Stimulated activated CD8-positive, alpha-beta memory T cell treated with anti-CD3 and anti-CD28 coated beads, Interleukin-4, amount 100 ng/mL, for 48 hours (primary cell): Measurements from ENCODE around the gene C1QTNF4.

ENCODE experiments used
- DNase-seq: peaks from one replicate; pipeline ENCODE4 v3.0.0-alpha.2; 2020

The C1QTNF4 gene

DNA sequence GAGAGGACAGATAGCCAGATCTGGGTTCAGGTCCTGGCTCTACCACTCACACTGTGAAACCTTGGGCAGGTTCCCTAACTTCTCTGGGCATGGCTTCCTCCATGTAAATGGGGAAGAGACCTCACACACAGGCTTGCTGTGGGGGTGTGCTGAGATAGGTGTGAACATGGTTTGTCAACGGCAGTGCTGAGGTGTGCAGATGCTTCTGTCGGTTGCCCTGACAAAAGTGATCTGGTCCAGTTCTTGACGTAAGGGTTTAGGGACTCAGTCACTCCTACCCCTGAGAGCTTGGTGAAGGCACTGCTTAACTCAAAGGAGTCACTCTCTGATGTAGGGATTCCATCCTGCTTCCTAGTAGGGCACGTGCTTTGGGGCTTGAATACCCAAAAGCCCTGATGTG, 2.0 kb downstream of the C1QTNF4 start:
- DNase-seq, result no peak

GRCh38 chr11:47591764-47592163, 2.4 kb downstream of the C1QTNF4 start:
- no peak for DNase-seq

DNA sequence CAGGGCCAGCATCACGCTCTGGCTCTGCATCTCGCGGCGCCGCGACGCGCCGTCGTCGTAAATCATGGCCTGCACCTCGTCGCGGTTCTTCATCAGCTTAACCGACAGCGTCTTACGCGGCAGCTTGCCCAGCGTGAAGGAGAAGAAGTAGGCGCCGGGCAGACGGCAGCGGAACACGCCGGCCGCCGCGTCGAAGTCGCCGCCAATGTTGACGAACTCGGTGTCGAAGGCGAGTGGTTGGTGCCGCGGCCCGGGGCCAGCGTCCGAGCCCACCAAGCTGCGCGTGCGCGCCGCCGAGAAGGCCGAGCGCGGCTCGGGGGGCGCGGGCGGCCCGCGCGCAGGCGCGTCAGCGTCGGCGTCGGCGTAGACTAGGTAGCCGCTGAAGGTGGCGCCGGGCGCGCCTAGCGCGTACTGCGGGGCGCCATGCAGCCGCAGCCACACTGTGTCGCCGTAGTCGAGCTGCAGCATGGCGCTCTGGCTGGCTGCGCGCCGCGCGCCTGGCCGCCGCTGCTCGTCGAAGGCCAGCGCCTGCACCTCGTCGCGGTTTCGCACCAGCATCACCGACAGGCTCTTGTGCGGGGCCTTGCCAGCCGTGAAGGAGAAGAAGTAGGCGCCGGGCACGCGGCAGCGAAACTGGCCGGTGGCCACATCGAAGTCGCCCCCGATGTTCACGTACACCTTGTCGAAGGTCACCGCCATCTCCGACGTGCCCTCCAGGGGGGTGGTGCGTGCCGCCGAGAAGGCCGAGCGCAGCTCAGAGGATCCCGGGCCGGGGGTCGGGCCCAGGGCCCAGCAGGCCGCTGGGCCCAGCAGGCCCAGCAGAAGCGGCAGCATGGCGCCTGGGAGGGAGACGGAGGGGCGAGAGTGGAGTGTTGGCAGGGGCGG, 4.0 kb downstream of the C1QTNF4 start:
- no peak for DNase-seq

DNA sequence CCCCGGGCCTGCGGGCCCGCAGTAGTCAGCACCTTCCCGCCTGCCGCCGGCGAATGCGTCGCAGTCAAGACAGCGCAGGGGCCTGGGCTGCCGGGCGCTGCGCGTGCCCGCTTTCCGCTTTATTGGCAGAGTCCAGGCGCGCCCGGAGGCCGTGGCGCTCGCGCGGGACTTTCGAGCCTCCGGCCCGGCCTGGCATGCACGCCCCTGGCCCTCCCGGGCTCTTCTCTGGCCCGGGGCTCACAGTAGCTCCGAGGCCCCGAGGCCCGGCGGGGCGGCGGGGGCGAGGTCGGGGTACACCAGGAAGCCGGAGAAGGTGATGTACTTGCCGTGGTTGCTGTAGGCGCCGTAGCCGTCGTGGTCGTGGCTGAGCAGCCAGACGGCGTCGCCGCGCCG, 4.6 kb downstream of the C1QTNF4 start:
- no peak for DNase-seq

- DNase-seq, result no peak
Observed at GRCh38 chr11:47589118-47589517, 5.1 kb downstream of the C1QTNF4 start.

DNA sequence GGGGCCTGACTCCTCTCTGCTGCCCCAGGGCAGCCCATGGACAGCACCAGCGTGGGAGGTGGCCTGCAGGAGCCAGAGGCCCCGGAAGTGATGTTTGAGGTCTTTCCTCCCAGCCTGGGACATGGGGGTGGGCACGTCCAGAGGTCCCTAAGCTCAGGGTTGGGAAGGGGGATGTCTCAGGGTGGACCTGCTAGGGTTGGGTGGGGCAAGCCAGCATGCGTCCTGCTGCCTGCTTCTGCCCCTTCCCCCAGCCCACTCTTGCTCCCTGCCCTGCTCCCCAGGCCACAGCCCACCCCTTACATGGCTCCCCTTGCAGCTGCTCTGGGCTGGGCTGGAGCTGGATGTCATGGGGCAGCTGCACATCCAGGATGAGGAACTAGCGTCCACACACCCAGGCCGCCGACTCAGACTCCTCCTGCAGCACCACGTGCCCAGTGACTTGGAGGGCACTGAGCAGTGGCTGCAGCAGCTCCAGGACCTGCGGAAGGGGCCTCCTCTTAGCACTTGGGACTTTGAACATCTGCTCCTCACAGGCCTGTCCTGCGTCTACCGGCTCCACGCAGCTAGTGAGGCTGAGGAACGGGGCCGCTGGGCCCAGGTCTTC, 6.4 kb downstream of the C1QTNF4 start:
- DNase-seq, result no peak

GRCh38 chr11:47587039-47587716, 7.0 kb downstream of the C1QTNF4 start:
- DNase-seq, result no peak

GRCh38 chr11:47586098-47586855, 7.9 kb downstream of the C1QTNF4 start, which contains the start of gene FAM180B:
Gene FAM180B (plus strand): TSS chr11:47586678. CDS start chr11:47586769, 91 bp downstream.
- DNase-seq, result no peak

- no peak for DNase-seq
Observed at GRCh38 chr11:47583844-47584243, 10.4 kb downstream of the C1QTNF4 start.

- DNase-seq, result peak; percentile 94
Observed at GRCh38 chr11:47578524-47579494, 15.4 kb downstream of the C1QTNF4 start, which contains the start of the genes KBTBD4 and NDUFS3. Gene KBTBD4 (minus strand): TSS chr11:47578970. CDS start chr11:47578951, 19 bp downstream. Gene NDUFS3 (plus strand): TSS chr11:47579074. CDS start chr11:47579092, 18 bp downstream.

DNA sequence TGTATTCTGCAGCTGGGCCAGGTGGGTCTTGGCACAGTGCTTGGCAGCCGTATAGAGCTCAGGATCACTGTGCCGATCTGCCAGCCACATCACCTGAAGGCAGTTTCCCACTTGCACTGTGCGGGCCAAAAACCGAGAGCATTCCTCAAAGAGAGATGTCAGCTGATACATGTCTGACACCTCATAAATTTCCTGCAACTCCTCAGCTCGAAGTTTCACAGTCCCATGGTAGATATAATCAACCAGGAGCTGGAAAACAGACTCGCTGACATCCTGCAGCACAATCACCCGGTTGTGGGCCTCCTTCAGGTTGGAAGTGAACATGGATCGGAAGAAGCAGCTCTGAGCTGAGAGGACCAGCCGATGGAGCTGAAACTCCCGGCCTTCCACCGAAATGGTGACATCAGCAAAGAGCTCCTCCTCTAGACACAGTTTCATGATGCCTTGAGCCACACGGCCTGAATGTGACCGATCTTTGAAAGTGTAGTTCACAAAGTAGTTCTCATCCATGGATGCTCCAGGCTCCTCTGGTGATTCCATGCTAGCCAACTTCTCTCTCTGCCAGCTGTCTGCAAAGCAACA, 16.7 kb downstream of the C1QTNF4 start:
- no peak for DNase-seq

DNA sequence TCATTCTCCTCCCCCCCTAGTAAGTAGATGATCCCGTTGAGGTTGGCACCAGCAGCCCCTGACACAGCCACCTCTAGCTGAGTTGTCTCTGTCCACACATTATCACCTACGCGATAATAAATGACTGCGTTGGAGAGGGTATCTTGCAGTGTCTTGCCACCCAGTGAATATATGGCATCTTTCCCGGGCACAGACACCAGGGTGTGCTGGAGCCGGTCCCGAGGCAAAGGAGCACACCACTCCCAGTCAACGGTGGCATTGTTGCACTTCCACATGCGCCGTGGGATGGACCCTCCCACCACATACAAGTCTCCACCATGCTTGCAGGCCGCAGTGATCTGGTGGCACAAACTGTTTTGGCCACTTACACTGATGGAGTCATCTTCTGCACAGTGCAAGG, 20.9 kb downstream of the C1QTNF4 start:
- no peak for DNase-seq

GRCh38 chr11:47572715-47573255, 21.4 kb downstream of the C1QTNF4 start:
- DNase-seq, result no peak

- DNase-seq, result no peak
Observed at GRCh38 chr11:47571895-47572294, 22.3 kb downstream of the C1QTNF4 start.

- DNase-seq, result no peak
Observed at GRCh38 chr11:47571357-47571729, 22.9 kb downstream of the C1QTNF4 start.

- DNase-seq, result no peak
Observed at GRCh38 chr11:47570651-47571356, 23.4 kb downstream of the C1QTNF4 start.

GRCh38 chr11:47569646-47570045, 24.6 kb downstream of the C1QTNF4 start:
- no peak for DNase-seq

DNA sequence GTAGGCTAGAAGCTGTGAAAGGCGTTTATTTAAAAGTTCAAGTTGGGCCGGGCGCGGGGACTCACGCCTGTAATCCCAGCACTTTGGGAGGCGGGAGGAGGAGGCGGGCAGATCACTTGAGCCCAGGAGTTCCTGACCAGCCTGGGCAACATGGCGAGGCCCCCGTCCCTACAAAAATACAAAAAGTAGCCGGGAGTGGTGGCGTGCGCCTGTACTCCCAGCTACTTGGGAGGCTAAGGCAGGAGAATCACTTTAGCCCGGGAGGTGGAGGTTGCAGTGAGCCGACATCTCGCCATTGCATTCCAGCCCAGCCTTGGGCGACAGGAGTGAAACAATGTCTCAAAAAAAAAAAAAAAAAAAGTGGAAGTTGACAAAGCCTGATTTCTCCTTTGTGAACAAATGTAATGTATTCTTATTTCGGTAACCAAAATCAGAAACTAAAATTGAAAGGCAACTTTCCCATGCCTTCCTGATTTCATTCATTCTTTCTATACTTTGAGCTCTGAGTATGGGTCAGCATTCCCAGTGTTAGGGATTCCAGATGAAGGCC, 28.0 kb downstream of the C1QTNF4 start:
- DNase-seq, result peak; percentile 34

DNA sequence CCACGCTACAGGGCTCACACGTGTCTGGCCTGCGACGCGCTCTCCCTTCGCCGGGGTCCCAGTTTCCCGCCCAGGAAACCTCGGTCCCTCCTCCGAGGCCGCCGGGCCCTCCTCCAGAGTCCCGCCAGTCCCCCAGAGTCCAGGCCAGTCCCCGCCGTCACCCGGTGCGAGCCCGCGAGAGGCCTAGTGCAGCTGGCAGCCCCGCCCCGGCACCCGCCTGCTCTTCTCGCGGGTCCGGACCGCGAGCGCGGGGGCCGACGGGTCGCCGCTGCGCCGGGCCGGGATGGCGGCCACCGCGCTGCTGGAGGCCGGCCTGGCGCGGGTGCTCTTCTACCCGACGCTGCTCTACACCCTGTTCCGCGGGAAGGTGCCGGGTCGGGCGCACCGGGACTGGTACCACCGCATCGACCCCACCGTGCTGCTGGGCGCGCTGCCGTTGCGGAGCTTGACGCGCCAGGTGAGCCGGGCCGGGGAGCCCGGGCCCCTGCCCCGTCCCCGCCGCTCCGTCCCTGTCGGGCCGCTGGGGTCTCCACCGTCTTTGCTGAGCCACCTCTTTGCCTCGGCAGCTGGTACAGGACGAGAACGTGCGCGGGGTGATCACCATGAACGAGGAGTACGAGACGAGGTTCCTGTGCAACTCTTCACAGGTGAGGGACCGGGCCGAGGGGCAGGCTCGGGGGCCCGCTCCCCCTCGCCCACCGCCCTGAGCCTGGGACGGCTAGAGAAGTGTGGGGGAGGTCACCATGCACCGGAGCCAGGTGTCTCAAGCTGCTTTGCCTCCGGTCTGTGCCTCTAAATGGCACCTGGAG, 28.7 kb downstream of the C1QTNF4 start, which contains the start of gene PTPMT1:
Gene PTPMT1, plus strand, starts transcription at position 260 of the 809 bp plus-strand sequence. Its CDS starts 24 bp downstream, at position 284.
- DNase-seq, result peak; percentile 80
